ENCODE measurements around the gene ADD3.

Gene ADD3

DNA sequence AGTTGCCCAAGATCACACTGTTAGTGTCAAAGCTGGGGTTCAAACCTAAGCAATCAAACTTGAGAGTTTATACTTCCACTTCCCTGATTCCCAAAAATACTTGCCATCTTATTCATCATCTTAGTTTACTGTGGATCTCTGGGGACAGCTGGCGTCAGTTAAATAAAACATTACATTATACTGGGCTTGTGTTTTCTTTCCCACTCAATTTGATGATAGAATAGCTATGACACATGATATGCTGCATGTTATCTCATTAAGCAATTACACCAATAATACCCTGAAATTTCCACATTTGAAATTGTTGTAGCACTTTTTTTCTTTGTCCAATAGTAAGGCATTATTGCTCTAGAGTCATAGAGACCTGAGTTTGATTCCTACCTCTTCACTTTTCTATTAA, 136.7 kb downstream of the ADD3 start:
- Mint-ChIP-seq H3K27me3 (peaks cover 18% of the 10 kb centered on the region), H3K9me3 (no peaks in the 10 kb centered on the region), H3K4me1 (peaks cover 4% of the 10 kb centered on the region), H3K27ac (no peak overlapping the region), H3K4me3 (no peak overlapping the region), H3K36me3 (no peaks in the 10 kb centered on the region)
- no peak for ATAC-seq

GRCh38 chr10:110147961-110148360, 140.2 kb downstream of the ADD3 start:
- ATAC-seq = no peak
- H3K4me3 Mint-ChIP-seq = no peak overlapping the region
- H3K27me3 Mint-ChIP-seq = peaks cover 52% of the 10 kb centered on the region
- H3K27ac Mint-ChIP-seq = no peak overlapping the region
- H3K36me3 Mint-ChIP-seq = no peaks in the 10 kb centered on the region
- peaks cover 15% of the 10 kb centered on the region for H3K4me1 Mint-ChIP-seq
- H3K9me3 Mint-ChIP-seq = no peaks in the 10 kb centered on the region

- Mint-ChIP-seq H3K27me3 (peaks cover 65% of the 10 kb centered on the region), H3K4me3 (no peak overlapping the region), H3K27ac (no peak overlapping the region), H3K4me1 (peaks cover 26% of the 10 kb centered on the region), H3K9me3 (no peaks in the 10 kb centered on the region), H3K36me3 (no peaks in the 10 kb centered on the region)
- no peak for ATAC-seq
These were observed 141.5 kb downstream of the ADD3 start for GRCh38 chr10:110149259-110149658.

DNA sequence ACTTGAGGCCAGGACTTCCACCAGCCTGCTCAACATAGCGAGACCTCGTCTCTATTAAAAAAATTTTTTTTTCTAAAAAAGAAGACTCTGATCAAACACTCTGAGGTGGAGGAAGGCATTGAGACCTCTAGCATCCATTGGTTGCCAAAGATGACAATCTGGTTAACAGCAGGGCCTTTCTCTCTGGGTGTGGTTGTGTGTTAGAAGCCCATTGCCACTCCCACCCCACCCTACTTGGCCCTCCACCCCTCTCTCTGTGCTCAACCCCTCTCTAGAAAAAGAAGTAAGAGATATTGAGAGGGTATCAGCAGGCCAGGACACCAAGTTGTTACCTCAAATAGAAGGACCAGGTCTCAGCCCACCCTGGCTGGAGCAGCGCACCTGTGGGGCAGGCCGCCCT, 142.3 kb downstream of the ADD3 start:
- Mint-ChIP-seq H3K36me3 (no peaks in the 10 kb centered on the region), H3K4me1 (peaks cover 26% of the 10 kb centered on the region), H3K27me3 (peaks cover 67% of the 10 kb centered on the region), H3K4me3 (no peak overlapping the region), H3K9me3 (no peaks in the 10 kb centered on the region), H3K27ac (no peak overlapping the region)
- ATAC-seq = no peak

- peaks cover 77% of the 10 kb centered on the region for H3K27me3 Mint-ChIP-seq
- H3K9me3 Mint-ChIP-seq = no peaks in the 10 kb centered on the region
- H3K27ac Mint-ChIP-seq = no peak overlapping the region
- no peaks in the 10 kb centered on the region for H3K36me3 Mint-ChIP-seq
- H3K4me1 Mint-ChIP-seq = peaks cover 26% of the 10 kb centered on the region
- no peak for ATAC-seq
- no peak overlapping the region for H3K4me3 Mint-ChIP-seq
These were observed 143.2 kb downstream of the ADD3 start for GRCh38 chr10:110150981-110151380.

GRCh38 chr10:110151467-110151866, 143.7 kb downstream of the ADD3 start:
- Mint-ChIP-seq H3K27me3 (peaks cover 81% of the 10 kb centered on the region), H3K27ac (no peak overlapping the region), H3K36me3 (no peaks in the 10 kb centered on the region), H3K4me3 (no peak overlapping the region), H3K9me3 (no peaks in the 10 kb centered on the region), H3K4me1 (peaks cover 28% of the 10 kb centered on the region)
- no peak for ATAC-seq

- ATAC-seq = no peak
- no peaks in the 10 kb centered on the region for H3K9me3 Mint-ChIP-seq
- H3K4me1 Mint-ChIP-seq = peaks cover 33% of the 10 kb centered on the region
- H3K4me3 Mint-ChIP-seq = no peak overlapping the region
- H3K36me3 Mint-ChIP-seq = no peaks in the 10 kb centered on the region
- no peak overlapping the region for H3K27ac Mint-ChIP-seq
- peaks cover 81% of the 10 kb centered on the region for H3K27me3 Mint-ChIP-seq
These were observed 144.2 kb downstream of the ADD3 start for GRCh38 chr10:110151971-110152370.

DNA sequence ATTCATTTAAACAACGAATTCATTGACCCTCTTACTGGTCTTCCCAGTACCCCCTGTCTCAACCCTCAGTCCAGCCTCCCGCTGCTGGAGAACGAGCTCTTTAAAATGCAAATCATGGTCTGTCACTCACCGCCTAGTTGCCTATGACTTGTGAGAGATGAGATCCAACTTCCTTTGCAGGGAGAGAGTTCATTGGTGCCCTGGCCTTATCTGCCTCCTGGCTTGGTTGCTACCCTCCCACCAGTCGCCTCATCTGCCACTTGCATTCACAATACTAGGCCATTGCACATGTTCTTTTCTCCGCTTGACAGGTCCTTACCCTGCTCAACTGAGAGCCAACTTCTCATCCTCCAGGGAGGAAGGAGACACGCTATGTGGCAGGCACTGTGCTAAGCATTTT, 145.6 kb downstream of the ADD3 start:
- Mint-ChIP-seq H3K4me3 (no peak overlapping the region), H3K4me1 (peaks cover 33% of the 10 kb centered on the region), H3K27ac (no peak overlapping the region), H3K9me3 (no peaks in the 10 kb centered on the region), H3K27me3 (peaks cover 75% of the 10 kb centered on the region), H3K36me3 (no peaks in the 10 kb centered on the region)
- ATAC-seq = peak; percentile 37

- Mint-ChIP-seq H3K9me3 (no peaks in the 10 kb centered on the region), H3K4me3 (no peak overlapping the region), H3K27ac (no peak overlapping the region), H3K36me3 (no peaks in the 10 kb centered on the region), H3K27me3 (peaks cover 66% of the 10 kb centered on the region), H3K4me1 (peaks cover 33% of the 10 kb centered on the region)
- no peak for ATAC-seq
These were observed 148.3 kb downstream of the ADD3 start for GRCh38 chr10:110156046-110156445.

DNA sequence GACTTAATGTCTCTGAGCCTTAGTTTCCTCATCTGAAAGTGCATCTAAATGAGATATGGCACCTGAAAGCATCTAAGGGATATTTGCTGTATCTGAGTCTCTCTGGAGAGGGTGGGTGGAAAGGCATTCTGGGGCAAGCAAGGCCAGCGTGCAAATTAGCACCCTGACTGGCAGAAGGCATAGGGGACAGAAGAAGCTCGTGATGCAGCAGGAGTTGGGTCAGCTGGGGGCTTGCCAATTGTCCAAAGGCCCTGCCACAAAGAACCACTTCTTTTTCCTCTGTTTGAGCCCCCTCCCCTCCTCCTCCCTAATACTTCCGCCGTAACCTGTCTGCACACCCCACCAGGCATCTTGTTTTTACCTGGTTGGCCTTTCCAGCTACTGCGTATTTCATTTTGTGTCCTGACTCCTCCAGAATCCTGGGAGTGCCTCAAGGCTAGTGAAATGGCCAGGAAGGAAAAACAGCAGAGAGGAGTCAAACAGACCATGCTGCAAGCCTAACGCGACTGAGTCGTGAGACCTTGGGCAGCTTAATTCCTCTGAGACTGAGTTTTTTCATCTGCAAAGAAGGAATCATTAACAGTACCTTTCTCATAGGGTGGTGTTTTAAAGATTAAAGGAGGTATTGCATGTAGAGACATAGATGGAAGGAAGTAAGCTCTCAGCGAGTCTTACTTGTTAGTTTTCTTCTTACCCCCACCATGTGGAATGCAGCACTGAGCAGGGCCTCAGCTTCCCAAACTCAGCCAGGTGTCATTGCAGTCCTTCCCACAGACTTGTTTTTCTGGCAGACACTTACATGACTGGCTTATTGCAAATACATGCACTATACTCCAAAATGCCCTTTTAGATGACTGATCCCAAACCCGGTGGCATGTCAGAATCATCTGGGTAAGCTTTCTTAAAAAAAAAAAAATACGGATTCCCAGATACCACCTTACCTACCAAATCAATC, 150.5 kb downstream of the ADD3 start:
- Mint-ChIP-seq H3K4me1 (peaks cover 19% of the 10 kb centered on the region), H3K9me3 (no peaks in the 10 kb centered on the region), H3K4me3 (no peak overlapping the region), H3K27me3 (peaks cover 52% of the 10 kb centered on the region), H3K27ac (no peak overlapping the region), H3K36me3 (no peaks in the 10 kb centered on the region)
- ATAC-seq = no peak

GRCh38 chr10:110160081-110160480, 152.3 kb downstream of the ADD3 start:
- Mint-ChIP-seq H3K27me3 (peaks cover 54% of the 10 kb centered on the region), H3K4me1 (peaks cover 12% of the 10 kb centered on the region), H3K4me3 (no peak overlapping the region), H3K36me3 (no peaks in the 10 kb centered on the region), H3K27ac (no peak overlapping the region), H3K9me3 (no peaks in the 10 kb centered on the region)
- no peak for ATAC-seq

- H3K36me3 Mint-ChIP-seq = no peaks in the 10 kb centered on the region
- H3K4me1 Mint-ChIP-seq = peaks cover 12% of the 10 kb centered on the region
- ATAC-seq = no peak
- H3K27me3 Mint-ChIP-seq = peaks cover 54% of the 10 kb centered on the region
- H3K27ac Mint-ChIP-seq = no peak overlapping the region
- H3K9me3 Mint-ChIP-seq = no peaks in the 10 kb centered on the region
- H3K4me3 Mint-ChIP-seq = no peak overlapping the region
These were observed 152.7 kb downstream of the ADD3 start for GRCh38 chr10:110160522-110160921.

DNA sequence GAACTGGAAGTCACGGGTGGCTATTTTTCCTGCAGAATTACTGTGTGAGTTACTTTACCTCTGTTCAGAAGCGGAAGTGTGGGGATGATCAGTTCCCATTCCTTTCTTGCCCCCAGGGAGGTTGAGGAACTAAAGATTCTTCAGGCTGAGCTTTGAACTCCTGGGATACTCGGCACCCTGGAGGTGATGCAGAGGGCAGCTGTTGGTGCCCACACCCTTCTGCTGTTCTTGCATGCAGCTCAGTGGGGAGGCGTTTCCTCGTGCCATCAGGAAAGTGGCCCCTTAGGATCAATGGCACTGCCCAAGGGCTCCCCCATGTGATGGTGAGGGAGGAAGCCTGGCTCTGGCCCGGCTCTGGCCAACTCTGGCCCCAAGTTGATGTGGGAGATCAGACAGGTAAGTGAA, 155.0 kb downstream of the ADD3 start:
- ATAC-seq = peak; percentile 45
- Mint-ChIP-seq H3K4me1 (peaks cover 6% of the 10 kb centered on the region), H3K9me3 (no peaks in the 10 kb centered on the region), H3K36me3 (no peaks in the 10 kb centered on the region), H3K27ac (no peak overlapping the region), H3K27me3 (peaks cover 63% of the 10 kb centered on the region), H3K4me3 (no peak overlapping the region)

DNA sequence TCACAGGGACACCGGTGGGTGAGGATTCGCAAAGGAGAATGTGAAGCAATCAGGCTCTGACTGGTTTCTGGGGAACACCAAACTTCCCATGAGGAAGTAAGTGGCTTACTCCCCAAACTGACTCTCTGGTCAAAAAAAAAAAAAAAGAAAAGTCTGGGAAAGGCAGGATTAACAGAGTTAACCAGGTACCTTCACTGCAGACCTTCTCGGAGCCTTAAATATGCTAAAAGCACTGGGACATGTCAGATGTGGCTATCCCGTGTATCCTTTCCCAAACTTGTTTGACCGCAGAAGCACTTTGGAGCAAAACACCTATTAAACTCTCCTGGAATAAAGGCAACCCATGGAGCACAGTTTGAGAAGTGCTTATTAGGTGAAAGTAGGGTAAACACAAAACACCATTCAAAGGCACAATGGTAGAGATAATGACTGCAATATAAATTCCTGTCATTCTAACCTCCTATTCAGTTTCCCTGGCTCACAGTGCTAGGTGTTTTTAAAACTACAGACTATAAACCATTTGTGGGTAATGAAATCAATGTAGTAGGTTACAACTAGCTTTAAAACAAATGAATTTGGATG, 155.5 kb downstream of the ADD3 start:
- peaks cover 67% of the 10 kb centered on the region for H3K27me3 Mint-ChIP-seq
- no peak for ATAC-seq
- peaks cover 9% of the 10 kb centered on the region for H3K4me1 Mint-ChIP-seq
- no peaks in the 10 kb centered on the region for H3K9me3 Mint-ChIP-seq
- H3K36me3 Mint-ChIP-seq = no peaks in the 10 kb centered on the region
- H3K27ac Mint-ChIP-seq = no peak overlapping the region
- H3K4me3 Mint-ChIP-seq = no peak overlapping the region

DNA sequence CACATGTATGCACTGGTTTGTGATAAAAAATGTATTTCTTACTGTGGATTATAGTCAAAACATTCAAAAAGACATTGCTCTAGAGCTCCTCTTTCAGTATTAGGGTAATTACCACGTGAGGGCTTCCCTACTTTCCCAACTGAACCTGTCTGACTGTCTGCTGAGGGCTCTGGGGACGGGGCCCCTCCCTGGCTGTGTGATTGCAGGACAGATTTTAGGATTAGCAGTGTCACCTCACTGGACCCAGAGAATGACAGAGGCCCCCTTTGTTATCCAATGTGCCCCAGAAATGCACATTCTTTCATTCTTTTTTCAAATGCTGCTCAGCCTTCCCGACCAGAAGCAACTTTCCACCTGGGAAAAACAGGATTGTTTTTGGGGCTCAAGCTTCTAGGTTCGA, 156.1 kb downstream of the ADD3 start:
- Mint-ChIP-seq H3K4me1 (peaks cover 14% of the 10 kb centered on the region), H3K4me3 (no peak overlapping the region), H3K9me3 (no peaks in the 10 kb centered on the region), H3K27me3 (peaks cover 67% of the 10 kb centered on the region), H3K36me3 (no peaks in the 10 kb centered on the region), H3K27ac (no peak overlapping the region)
- ATAC-seq = no peak

DNA sequence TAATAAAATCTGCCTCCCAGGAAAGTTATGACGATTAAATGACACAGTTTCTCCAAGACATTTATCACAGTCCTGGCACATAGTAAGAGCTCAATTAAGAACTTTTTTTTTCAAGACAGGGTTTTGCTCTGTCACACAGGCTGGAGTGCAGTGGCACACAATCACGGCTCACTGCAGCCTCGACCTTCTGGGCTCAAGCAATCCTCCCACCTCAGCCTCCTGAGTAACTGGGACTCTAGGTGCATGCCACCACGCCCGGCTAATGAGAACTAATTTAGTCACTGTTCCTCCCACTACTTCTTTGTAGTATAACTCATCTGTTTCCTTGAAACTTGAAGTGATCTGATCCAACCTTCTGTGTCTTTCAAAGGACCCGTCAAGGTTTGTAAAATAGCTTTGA, 157.5 kb downstream of the ADD3 start:
- Mint-ChIP-seq H3K9me3 (no peaks in the 10 kb centered on the region), H3K4me1 (peaks cover 28% of the 10 kb centered on the region), H3K4me3 (no peak overlapping the region), H3K27ac (no peak overlapping the region), H3K36me3 (no peaks in the 10 kb centered on the region), H3K27me3 (peaks cover 69% of the 10 kb centered on the region)
- ATAC-seq = no peak
